Type B pancreatic cell (in vitro differentiated cells): ENCODE results near the gene P4HB. TPM values are rescaled to one million over a fixed set of nuclear protein-coding genes. Genes with fewer than 3 reads are reported as not detected.
A peak's percentile ranks its signal among the peaks of the same experiment; 100 is the strongest.

ENCODE experiments used
- DNase-seq: peaks from one replicate; pipeline ENCODE4 v3.0.0; 2021; ENCODE audit warnings: mixed read lengths; ENCODE audit not compliant: unreplicated experiment; ENCODE audit errors: extremely low spot score
- H3K27ac Mint-ChIP-seq: 2 replicates; pipeline ENCODE4 v1.8.0; 2021; ENCODE audit warnings: mild to moderate bottlenecking, mixed read lengths
- H3K27me3 Mint-ChIP-seq: 2 replicates; pipeline ENCODE4 v1.8.0; 2021; ENCODE audit warnings: mixed read lengths
- H3K36me3 Mint-ChIP-seq: 2 replicates; pipeline ENCODE4 v1.8.0; 2021; ENCODE audit warnings: mixed read lengths
- H3K4me1 Mint-ChIP-seq: one replicate; pipeline ENCODE4 v1.8.0; 2021; ENCODE audit warnings: mixed read lengths; ENCODE audit not compliant: unreplicated experiment
- H3K4me3 Mint-ChIP-seq: 2 replicates; pipeline ENCODE4 v1.8.0; 2021; ENCODE audit warnings: mild to moderate bottlenecking, mixed read lengths
- H3K9me3 Mint-ChIP-seq: 2 replicates; pipeline ENCODE4 v1.8.0; 2021; ENCODE audit warnings: mixed read lengths
- total RNA-seq: library from RNA; stranded (reverse); gene quantifications from 2 replicates; pipeline ENCODE4 v1.2.1, GENCODE V29; 2021; ENCODE audit warnings: low replicate concordance
- TF ChIP-seq, protein P1 (sequence below): fragments of 200-600 bp; sonication (generic); conservative IDR thresholded peaks from 2 replicates; pipeline ENCODE4 v1.5.0; 2021; ENCODE audit warnings: antibody characterized with exemption, mild to moderate bottlenecking

P4HB gene
- total RNA-seq, 1 donor from 2014 or later = 555 TPM

GRCh38 chr17:81833160-81833920 is 27.0 kb downstream of the P4HB start, which contains the start of gene MCRIP1:
Gene MCRIP1 (minus strand): TSS chr17:81833291. CDS start chr17:81824506, 8,785 bp downstream.
- peak within 1 kb of the TSS; percentile 90 for H3K4me3 Mint-ChIP-seq
- TF ChIP-seq, protein P1, sequence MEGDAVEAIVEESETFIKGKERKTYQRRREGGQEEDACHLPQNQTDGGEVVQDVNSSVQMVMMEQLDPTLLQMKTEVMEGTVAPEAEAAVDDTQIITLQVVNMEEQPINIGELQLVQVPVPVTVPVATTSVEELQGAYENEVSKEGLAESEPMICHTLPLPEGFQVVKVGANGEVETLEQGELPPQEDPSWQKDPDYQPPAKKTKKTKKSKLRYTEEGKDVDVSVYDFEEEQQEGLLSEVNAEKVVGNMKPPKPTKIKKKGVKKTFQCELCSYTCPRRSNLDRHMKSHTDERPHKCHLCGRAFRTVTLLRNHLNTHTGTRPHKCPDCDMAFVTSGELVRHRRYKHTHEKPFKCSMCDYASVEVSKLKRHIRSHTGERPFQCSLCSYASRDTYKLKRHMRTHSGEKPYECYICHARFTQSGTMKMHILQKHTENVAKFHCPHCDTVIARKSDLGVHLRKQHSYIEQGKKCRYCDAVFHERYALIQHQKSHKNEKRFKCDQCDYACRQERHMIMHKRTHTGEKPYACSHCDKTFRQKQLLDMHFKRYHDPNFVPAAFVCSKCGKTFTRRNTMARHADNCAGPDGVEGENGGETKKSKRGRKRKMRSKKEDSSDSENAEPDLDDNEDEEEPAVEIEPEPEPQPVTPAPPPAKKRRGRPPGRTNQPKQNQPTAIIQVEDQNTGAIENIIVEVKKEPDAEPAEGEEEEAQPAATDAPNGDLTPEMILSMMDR = no peak
- peaks cover 20% of the 10 kb centered on the region for H3K4me1 Mint-ChIP-seq
- H3K36me3 Mint-ChIP-seq = no peaks in the 10 kb centered on the region
- H3K27ac Mint-ChIP-seq = peak within 1 kb of the TSS; percentile 98
- no peaks in the 10 kb centered on the region for H3K9me3 Mint-ChIP-seq
- H3K27me3 Mint-ChIP-seq = no peaks in the 10 kb centered on the region
- DNase-seq = peak; percentile 98

DNA sequence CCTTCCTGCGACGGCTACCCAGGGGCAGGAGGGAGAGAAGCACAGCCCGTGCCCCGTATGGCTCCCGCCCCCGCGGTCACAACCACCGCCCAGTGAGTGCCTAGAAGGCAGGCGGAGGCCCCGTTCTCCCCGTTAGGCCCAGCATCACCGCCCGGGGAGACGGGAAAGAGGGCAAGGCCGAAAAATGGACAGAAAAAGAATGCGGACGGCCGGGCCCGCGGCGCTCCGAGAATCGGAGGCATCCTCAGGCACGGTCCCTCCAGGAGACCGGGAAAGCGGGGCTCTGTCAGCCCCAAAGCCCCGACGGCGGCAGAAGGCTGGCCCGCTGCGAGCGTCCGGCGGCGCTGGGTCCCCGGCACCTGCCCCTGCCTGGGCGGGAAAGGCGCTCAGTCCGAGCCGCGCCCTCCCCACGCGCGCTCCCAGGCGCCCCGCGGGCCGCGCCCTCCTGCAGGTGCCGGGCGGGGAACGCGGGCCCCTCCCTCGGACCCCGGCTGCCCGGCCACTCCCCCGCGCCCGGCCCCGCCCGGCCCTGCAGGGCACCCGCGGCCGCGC is 27.7 kb downstream of the P4HB start:
- no peak for DNase-seq
- Mint-ChIP-seq H3K9me3 (no peaks in the 10 kb centered on the region), H3K4me3 (peak overlapping the region; percentile 90), H3K27me3 (no peaks in the 10 kb centered on the region), H3K4me1 (peaks cover 23% of the 10 kb centered on the region), H3K36me3 (no peaks in the 10 kb centered on the region), H3K27ac (peak overlapping the region; percentile 97)
- TF ChIP-seq, protein P1 = no peak

- H3K4me3 Mint-ChIP-seq = peak overlapping the region; percentile 90
- DNase-seq = no peak
- peaks cover 23% of the 10 kb centered on the region for H3K4me1 Mint-ChIP-seq
- H3K27me3 Mint-ChIP-seq = no peaks in the 10 kb centered on the region
- TF ChIP-seq, protein P1 = no peak
- no peaks in the 10 kb centered on the region for H3K9me3 Mint-ChIP-seq
- H3K27ac Mint-ChIP-seq = peak overlapping the region; percentile 97
- H3K36me3 Mint-ChIP-seq = no peaks in the 10 kb centered on the region
Observed at GRCh38 chr17:81831957-81832607, 28.3 kb downstream of the P4HB start.

DNA sequence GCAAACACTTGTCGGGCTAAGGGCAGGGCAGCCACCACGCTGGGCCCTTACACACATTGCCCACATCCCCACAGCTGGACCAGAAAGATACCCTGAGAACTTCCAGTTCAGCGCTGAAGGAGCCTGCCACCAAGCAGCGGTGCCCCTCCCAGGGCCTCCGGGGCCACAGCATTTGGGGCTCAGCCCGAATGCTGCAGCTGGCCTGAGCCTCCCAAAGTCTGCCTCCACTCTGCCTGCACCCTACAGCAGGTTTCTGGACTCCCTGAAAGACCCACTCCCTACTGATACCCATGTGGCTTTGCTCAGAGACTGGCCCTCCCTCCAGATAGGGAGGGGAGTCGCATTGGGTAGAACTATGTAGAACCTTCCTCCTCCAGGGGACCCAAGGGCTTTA is 28.8 kb downstream of the P4HB start:
- H3K36me3 Mint-ChIP-seq = no peaks in the 10 kb centered on the region
- peaks cover 23% of the 10 kb centered on the region for H3K4me1 Mint-ChIP-seq
- TF ChIP-seq, protein P1 = no peak
- DNase-seq = no peak
- H3K4me3 Mint-ChIP-seq = peak overlapping the region; percentile 90
- H3K27me3 Mint-ChIP-seq = no peaks in the 10 kb centered on the region
- peak overlapping the region; percentile 97 for H3K27ac Mint-ChIP-seq
- H3K9me3 Mint-ChIP-seq = no peaks in the 10 kb centered on the region

GRCh38 chr17:81829858-81830257 is 30.5 kb downstream of the P4HB start:
- peaks cover 29% of the 10 kb centered on the region for H3K4me1 Mint-ChIP-seq
- no peak for DNase-seq
- no peaks in the 10 kb centered on the region for H3K27me3 Mint-ChIP-seq
- TF ChIP-seq, protein P1 = no peak
- H3K27ac Mint-ChIP-seq = peak overlapping the region; percentile 98
- peak overlapping the region; percentile 69 for H3K4me3 Mint-ChIP-seq
- no peaks in the 10 kb centered on the region for H3K36me3 Mint-ChIP-seq
- H3K9me3 Mint-ChIP-seq = no peaks in the 10 kb centered on the region
